ENCODE data around the gene GNAQ.

GNAQ gene

DNA sequence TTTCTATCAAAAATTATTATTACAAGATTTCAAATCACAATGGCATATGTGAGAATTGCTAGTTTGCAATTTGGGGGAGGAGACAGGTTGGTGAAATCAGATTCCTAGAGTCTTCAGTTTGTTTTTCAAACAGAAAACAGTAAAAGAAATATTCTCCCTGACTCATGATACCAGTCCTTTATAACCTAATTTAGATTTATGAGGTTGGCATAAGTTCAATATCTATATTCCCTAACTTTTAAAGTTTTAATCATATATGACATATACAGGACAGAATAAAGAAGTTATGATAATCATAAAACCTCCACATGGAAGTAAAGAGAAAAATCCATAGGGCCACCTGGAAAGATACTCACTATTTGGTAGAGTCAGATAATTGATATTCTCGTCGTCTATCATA, 216.4 kb downstream of the GNAQ start:
- no peak for DNase-seq (ENCODE audit: low spot score)

- DNase-seq (ENCODE audit: low spot score): no peak
These were observed 219.8 kb downstream of the GNAQ start for GRCh38 chr9:77811832-77812231.

GRCh38 chr9:77810637-77811119, 220.9 kb downstream of the GNAQ start:
- no peak for DNase-seq (ENCODE audit: low spot score)

DNA sequence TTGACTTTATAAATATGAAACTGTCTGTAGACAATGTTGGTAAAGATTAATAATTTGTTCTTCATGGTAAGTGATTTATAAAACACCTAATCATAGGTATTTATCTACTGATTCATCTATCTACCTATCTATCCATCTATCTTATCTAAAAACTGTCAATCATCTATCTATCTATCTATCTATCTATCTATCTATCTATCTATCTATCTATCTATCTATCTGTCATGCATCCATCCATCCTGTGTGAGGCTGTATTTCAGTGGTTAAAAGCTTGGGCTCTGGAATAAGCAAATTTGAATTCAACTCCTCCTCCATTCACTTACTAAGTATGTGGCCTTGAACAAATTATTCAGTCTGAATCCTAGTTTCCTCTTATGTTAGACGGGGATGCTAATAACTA, 221.6 kb downstream of the GNAQ start:
- DNase-seq (ENCODE audit: low spot score): no peak

GRCh38 chr9:77809552-77809951, 222.1 kb downstream of the GNAQ start:
- DNase-seq (ENCODE audit: low spot score): no peak

GRCh38 chr9:77808751-77809081, 222.9 kb downstream of the GNAQ start:
- no peak for DNase-seq (ENCODE audit: low spot score)

DNA sequence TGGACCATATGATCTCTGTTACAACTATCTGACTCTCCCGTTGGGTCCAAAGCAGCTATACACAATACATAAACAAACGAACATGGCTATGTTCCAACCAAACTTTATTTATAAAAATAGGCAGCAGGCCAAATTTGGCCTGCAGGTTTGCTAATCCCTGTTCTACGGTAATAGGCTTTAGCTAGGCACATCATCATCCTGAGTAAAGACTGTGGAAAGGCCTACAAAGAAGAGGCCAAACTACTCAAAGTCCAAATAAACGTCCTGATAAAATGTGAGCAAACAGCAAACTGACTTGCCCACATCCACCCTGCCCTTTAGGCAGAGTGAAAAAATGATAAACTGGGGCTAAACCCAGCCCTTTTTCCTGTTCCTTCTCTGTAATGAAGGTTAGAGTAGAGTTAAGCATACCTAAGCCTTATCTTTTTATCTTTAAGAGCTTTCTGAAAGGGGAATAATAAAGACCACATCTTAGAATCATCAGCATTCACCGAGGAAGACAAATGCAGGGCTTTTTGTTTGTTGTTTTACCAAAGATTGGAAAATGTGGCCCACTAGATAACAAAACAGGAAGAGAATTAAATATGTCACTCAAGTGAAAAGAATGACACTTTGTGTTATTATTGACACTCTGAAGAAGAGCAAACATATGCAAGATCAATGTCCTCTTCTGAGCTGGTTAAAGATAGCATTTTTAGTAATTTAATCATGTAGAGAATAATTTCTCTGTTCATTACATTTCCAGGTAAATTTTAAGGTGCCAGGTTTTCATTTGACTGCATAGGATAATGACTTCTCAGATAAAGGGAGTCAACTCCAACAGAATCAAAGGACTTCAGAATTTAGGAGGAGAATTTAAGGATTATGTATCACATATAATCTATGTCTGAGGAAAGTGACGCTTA, 223.5 kb downstream of the GNAQ start:
- peak; percentile 18 for DNase-seq (ENCODE audit: low spot score)

GRCh38 chr9:77807281-77807683, 224.3 kb downstream of the GNAQ start:
- DNase-seq (ENCODE audit: low spot score): no peak

- no peak for DNase-seq (ENCODE audit: low spot score)
These were observed 224.9 kb downstream of the GNAQ start for GRCh38 chr9:77806741-77807140.

DNA sequence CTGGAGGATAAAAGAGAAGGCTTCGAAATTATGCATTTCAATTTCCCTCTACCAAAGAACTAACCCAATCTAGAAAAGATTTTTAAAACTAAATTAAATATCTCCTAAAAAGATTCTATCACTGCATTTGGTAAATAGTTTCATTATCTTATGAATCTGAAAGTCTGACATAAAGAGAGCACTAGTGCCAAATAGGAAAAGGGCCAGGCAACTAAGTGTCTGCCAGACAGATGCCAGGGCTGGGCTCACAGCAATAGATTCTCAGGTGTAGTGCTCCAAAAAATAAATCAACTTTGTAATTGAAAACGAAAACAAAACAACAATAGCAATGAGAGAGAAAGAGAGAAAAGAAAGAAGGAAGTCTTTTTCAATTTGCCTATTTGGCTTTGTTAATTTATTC, 225.8 kb downstream of the GNAQ start:
- no peak for DNase-seq (ENCODE audit: low spot score)

- no peak for DNase-seq (ENCODE audit: low spot score)
These were observed 228.2 kb downstream of the GNAQ start for GRCh38 chr9:77803423-77803822.

DNA sequence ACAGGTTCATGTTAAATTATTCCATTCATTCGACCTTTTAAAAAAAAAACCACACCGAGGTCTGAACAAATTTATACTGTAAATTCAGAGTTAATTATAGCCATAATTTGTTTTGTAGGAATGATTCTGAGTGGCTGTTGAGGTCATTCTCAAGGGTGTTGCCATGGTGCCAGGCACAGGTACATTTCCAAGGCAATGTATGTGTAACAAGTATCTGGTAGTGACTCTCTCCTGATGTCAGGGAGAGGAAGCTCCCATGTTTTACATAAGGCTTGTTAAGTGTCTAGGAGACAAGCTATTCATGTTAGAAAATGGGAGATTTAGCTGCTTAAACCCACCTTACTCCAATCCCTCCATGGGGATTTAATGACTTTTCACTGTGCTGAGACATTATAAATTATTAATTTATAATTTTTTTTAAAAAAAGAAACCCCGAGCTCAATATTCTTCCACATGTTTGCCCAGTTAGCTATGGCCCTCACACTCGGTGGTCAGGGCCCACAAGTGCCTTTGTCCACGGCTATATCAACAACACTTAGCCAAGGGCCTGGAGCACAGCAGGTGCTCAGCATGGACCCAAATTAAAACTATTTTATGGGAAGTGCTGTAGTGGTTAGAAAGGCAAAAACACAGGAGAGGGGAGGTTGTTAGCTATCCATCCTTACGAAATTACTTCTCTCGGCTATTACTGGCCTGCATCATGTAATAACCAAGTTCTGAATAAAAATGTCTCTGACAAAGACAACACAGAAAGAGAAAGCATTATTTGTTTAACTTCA, 228.9 kb downstream of the GNAQ start:
- no peak for DNase-seq (ENCODE audit: low spot score)

DNA sequence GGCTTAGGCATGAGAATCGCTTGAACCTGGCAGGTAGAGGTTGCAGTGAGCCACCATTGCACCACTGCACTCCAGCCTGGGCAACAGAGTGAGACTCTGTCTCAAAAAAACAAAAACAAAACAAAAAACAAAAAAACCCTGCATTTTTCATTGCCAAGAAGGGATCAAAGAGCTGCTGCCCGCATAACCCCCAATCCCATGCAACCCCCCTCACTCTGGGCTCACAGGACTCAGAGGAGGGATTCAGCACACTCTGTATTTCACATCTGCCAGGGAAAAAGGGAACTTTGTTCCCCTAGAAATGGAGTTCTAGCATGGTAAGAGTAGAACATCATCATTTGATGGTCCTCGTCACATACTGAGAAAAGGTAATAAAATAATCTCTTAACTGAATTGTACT, 229.5 kb downstream of the GNAQ start:
- DNase-seq (ENCODE audit: low spot score): no peak

DNA sequence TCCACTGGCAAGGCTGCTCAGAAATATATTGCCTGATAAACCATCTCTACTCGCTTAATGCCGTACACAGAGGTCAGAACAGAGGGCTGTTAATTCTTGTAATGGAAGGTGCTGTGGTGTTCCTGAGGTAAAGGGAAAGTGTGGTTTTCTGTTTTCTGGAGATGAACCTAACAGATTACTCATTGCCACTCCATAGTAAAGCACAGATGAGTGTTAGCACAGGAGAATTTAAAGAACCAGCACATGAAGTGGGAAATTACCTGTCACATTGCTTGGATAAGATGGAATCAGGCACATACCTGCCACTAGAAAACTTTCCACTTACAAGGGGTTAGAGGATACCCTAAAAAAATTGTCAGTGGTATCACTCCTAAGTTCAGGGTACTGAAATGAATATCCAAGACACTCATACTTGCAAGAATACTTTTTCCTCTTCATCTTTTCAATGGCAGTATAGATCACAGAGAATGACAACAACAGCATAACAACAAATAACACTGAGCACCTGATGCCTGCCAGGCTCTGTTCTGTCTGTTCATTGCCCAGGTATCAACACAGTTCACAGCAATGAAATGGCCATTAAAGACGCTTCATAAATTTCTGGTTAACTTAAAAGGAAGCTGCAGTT, 230.6 kb downstream of the GNAQ start:
- DNase-seq (ENCODE audit: low spot score): no peak

DNA sequence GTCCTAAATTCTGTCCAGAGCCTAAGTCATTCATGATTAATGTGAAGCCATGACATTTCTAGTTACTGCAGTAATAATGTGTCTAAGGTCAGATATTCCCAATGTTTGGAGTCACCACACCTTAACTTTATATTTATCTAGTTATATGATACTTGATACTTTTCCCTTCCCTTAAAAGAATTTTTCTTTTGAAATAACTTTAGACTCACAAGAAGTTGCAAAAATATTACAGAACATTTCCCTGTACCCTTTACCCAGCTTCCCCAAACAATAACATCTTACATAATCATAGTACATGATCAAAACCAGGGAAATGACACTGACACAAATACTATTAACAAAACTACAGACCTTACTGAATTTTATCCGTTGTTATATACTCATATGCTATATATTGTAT, 233.5 kb downstream of the GNAQ start:
- no peak for DNase-seq (ENCODE audit: low spot score)

GRCh38 chr9:77794985-77795384, 236.6 kb downstream of the GNAQ start:
- DNase-seq (ENCODE audit: low spot score): no peak

DNA sequence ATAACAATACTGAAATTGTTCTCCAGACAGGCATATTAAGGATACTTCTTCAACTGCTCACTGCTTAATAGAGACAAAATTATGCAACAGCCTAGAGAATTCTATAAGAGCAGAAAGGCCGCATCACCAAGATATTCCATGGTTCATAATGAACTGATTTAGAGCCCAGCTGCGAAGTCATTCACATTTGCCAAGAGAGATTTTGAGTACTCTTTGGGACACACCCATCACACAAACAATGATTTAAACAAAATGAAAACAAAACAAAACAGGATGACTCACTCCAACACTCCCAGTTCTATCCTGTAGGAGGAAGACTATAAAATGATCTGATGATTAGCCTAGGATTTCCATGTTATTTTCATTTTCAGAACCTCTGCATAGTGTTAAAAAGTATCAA, 237.8 kb downstream of the GNAQ start:
- DNase-seq (ENCODE audit: low spot score): no peak

- no peak for DNase-seq (ENCODE audit: low spot score)
These were observed 241.7 kb downstream of the GNAQ start for GRCh38 chr9:77789891-77790290.

DNA sequence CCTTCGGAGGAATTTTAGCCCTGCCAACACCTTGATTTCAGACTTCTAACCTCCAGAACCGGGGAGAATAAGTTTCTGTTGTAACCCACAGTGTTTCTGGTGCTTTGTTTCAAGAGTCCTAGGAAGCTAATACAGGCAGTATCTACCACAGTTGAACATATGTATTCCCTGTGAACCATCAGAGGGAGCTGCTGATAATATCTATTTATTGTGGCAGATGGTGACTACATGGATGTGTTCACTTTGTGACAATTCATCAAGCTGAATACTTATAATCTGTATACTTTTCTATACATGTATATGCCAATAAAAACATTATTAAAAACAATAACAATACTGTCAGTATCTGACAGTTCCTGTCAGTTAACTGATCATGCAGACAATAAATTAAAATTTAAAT, 246.3 kb downstream of the GNAQ start:
- no peak for DNase-seq (ENCODE audit: low spot score)

- DNase-seq (ENCODE audit: low spot score): no peak
These were observed 248.1 kb downstream of the GNAQ start for GRCh38 chr9:77783518-77783917.

DNA sequence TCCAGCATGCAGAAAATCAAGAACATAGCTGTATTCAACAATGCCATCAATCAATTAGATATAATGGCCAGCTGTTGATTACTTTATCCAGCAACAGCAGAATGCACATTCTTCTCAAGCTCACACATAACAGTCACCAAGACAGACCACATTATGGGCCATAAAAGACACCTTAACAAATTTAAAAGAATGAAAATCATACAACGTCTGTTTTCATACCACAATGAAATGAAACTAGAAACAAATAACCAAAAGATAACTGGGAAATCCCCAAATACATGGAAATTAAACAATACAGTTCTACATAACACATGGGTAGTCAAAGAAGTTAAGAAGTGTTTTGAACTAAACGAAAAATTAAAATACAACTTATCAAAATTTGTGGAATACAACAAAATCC, 252.6 kb downstream of the GNAQ start:
- no peak for DNase-seq (ENCODE audit: low spot score)

- no peak for DNase-seq (ENCODE audit: low spot score)
These were observed 258.2 kb downstream of the GNAQ start for GRCh38 chr9:77773381-77773780.

- no peak for DNase-seq (ENCODE audit: low spot score)
These were observed 259.0 kb downstream of the GNAQ start for GRCh38 chr9:77772646-77773045.
